ENCODE data around the gene STAG1. TPM values are rescaled to one million over a fixed set of nuclear protein-coding genes. Genes with fewer than 3 reads are reported as not detected.
"Not testable (repeated sequence)": the region's sequence is repeated elsewhere in the genome, so short reads cannot be mapped to it uniquely, and the experiment has no call there.

STAG1 gene
- total and polyA plus RNA-seq, 2 experiments from 2014 or later = 12.4 to 41.1 TPM

DNA sequence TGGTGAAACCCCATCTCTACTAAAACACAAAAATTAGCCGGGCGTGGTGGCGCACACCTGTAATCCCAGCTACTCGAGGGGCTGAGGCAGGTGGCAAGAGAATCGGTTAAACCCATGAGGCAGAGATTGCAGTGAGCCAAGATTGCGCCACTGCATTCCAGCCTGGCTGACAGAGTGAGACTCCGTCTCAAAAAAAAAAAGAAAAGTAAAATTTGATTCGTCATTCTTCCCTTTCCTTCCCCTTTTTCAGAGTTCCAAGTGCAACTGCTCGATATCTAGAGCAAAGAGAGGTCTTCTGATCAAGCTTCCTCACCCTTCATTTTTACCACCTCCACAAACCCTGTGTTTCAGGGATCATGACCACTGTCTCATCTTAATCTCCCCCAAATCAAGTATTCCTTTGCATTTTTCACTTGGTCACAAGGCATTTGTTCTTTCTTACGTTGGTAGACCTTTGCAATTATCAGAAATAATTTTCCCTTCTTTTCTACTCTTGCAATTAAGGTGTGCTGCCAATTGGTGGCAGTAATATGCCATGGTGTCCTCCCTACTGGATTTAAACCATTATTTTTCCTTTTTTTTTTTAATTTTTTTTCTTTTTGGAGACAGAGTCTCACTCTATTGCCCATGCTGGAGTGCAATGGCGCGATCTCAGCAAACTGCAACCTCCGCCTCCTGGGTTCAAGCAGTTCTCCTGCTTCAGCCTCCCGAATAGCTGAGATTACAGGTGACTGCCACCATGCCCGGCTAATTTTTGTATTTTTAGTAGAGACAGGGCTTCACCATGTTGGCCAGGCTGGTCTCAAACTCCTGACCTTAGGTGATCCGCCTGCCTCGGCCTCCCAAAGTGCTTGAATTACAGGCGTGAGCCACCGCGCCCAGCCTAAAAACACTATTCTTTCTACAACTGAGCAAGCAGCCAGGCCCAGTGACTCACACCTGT is 6.3 kb upstream of the STAG1 start:
- H3K4me2 ChIP-seq; H3K4me1 ChIP-seq (ENCODE audit: insufficient read depth); H3K27me3 ChIP-seq; H2AFZ ChIP-seq; H3K79me2 ChIP-seq; H3K27ac ChIP-seq; H4K20me1 ChIP-seq (ENCODE audit: insufficient read depth, poor library complexity, severe bottlenecking); H3K9me2 ChIP-seq (replicated peaks; ENCODE audit: insufficient read depth); H3K36me3 ChIP-seq (replicated peaks; ENCODE audit: insufficient read depth, low read depth); DNase-seq (ENCODE audit: low spot score); H3K9me3 ChIP-seq (ENCODE audit: low read depth); H3K4me3 ChIP-seq: not testable (repeated sequence)
- TF ChIP-seq, protein P1, sequence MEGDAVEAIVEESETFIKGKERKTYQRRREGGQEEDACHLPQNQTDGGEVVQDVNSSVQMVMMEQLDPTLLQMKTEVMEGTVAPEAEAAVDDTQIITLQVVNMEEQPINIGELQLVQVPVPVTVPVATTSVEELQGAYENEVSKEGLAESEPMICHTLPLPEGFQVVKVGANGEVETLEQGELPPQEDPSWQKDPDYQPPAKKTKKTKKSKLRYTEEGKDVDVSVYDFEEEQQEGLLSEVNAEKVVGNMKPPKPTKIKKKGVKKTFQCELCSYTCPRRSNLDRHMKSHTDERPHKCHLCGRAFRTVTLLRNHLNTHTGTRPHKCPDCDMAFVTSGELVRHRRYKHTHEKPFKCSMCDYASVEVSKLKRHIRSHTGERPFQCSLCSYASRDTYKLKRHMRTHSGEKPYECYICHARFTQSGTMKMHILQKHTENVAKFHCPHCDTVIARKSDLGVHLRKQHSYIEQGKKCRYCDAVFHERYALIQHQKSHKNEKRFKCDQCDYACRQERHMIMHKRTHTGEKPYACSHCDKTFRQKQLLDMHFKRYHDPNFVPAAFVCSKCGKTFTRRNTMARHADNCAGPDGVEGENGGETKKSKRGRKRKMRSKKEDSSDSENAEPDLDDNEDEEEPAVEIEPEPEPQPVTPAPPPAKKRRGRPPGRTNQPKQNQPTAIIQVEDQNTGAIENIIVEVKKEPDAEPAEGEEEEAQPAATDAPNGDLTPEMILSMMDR (IDR thresholded peaks at IDR 0.05; ENCODE audit: poor library complexity) = peak; percentile 52
- WGBS (ENCODE audit: low lambda C conversion rate, missing lambda C conversion rate) = 89% methylated on average over 20 of the region's 20 CpGs

DNA sequence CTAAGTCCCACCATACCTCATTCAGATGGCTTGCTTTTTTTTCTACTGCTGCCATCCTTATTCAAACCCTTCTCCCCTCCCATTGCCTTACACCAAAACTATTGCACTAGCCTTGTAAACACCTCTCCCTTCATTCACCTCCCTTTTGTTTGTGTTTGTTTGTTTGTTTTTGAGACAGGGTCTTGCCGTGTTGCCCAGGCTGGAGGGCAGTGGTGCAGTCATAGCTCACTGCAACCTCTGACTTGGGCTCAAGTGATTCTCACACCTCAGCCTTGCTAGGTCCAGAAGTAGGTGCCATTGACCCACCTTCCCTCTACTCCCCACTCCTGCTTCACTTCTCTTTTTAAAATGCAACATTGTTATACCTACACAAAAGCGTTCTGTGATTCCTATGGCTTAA is 3.0 kb upstream of the STAG1 start:
- TF ChIP-seq, protein P1 (IDR thresholded peaks at IDR 0.05; ENCODE audit: poor library complexity) = no peak
- no peak for TF ChIP-seq EZH2phosphoT487 (IDR thresholded peaks at IDR 0.05; ENCODE audit: low read depth, severe bottlenecking, unreplicated experiment)
- no peak for TF ChIP-seq EZH2 (IDR thresholded peaks at IDR 0.05; ENCODE audit: borderline replicate concordance)
- no peak for DNase-seq (ENCODE audit: low spot score)
- H3K79me2 ChIP-seq = peaks cover 11% of the 10 kb centered on the region
- H3K4me1 ChIP-seq (ENCODE audit: insufficient read depth) = peaks cover 10% of the 10 kb centered on the region
- no peaks in the 10 kb centered on the region for H3K36me3 ChIP-seq (replicated peaks; ENCODE audit: insufficient read depth, low read depth)
- H3K4me3 ChIP-seq = no peak overlapping the region
- H3K4me2 ChIP-seq = no peak overlapping the region
- 86% methylated on average over 2 of the region's 2 CpGs for WGBS (ENCODE audit: low lambda C conversion rate, missing lambda C conversion rate)
- H3K27me3 ChIP-seq = no peaks in the 10 kb centered on the region
- no peak overlapping the region for H3K27ac ChIP-seq
- no peak overlapping the region for H2AFZ ChIP-seq
- H3K9me3 ChIP-seq (ENCODE audit: low read depth) = no peaks in the 10 kb centered on the region
- H3K9me2 ChIP-seq (replicated peaks; ENCODE audit: insufficient read depth) = no peaks in the 10 kb centered on the region
- H4K20me1 ChIP-seq (ENCODE audit: insufficient read depth, poor library complexity, severe bottlenecking) = no peaks in the 10 kb centered on the region

DNA sequence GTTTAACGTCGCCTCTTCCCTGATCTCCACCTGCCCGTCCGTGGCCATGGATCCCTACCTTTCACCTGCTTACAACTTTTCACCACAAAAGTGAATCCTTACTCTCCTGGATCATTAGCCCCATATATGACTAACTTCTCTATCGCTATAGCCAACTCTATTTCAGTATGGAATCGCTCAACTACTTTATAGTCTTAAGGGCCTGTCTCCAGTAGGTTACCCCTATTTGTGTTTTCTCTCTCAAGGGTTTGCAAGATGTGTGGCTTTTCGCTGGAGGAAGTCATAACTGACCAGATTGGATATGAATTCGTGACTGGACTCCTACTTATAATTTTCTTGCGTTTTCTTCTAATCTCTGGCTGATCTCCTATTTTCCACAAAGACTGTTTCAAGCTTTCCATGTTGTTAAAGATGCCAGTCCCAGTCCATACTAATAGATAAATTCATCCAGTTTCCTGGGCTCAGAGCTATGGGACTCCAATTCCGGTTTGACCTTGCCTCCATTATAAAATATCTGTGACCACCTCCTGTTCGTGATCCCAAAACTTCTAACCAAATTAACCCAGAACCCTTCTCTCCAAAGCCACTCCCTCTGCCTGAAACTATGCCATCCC is 1.3 kb upstream of the STAG1 start:
- no peak for TF ChIP-seq EZH2 (IDR thresholded peaks at IDR 0.05; ENCODE audit: borderline replicate concordance)
- DNase-seq (ENCODE audit: low spot score) = no peak
- H3K4me1 ChIP-seq (ENCODE audit: insufficient read depth) = peaks cover 26% of the 10 kb centered on the region
- H4K20me1 ChIP-seq (ENCODE audit: insufficient read depth, poor library complexity, severe bottlenecking) = peaks cover 5% of the 10 kb centered on the region
- WGBS (ENCODE audit: low lambda C conversion rate, missing lambda C conversion rate) = 60% methylated on average over 11 of the region's 11 CpGs
- peak overlapping the region; percentile 64 for H2AFZ ChIP-seq
- H3K36me3 ChIP-seq (replicated peaks; ENCODE audit: insufficient read depth, low read depth) = no peaks in the 10 kb centered on the region
- peak overlapping the region; percentile 97 for H3K27ac ChIP-seq
- peak overlapping the region; percentile 70 for H3K4me2 ChIP-seq
- H3K79me2 ChIP-seq = peaks cover 28% of the 10 kb centered on the region
- H3K4me3 ChIP-seq = peak overlapping the region; percentile 35
- H3K9me2 ChIP-seq (replicated peaks; ENCODE audit: insufficient read depth) = no peaks in the 10 kb centered on the region
- no peaks in the 10 kb centered on the region for H3K27me3 ChIP-seq
- H3K9me3 ChIP-seq (ENCODE audit: low read depth) = no peaks in the 10 kb centered on the region

Measured in hepatocyte (in vitro differentiated cells).